Left ventricle myocardium inferior (tissue), 1 donor: ENCODE results near the gene CPA5. TPM values are rescaled to one million over a fixed set of nuclear protein-coding genes. Genes with fewer than 3 reads are reported as not detected.
A peak's percentile ranks its signal among the peaks of the same experiment; 100 is the strongest.

ENCODE experiments used
- DNase-seq: peaks from one replicate; pipeline ENCODE4 v3.0.0-alpha.2; 2020
- H3K27ac ChIP-seq: fragments of 200-600 bp; replicated peaks from 2 replicates; pipeline ENCODE4 v1.8.0; 2021
- H3K27me3 ChIP-seq: fragments of 200-600 bp; 2 replicates; pipeline ENCODE4 v1.8.0; 2021; ENCODE audit warnings: low read depth
- H3K36me3 ChIP-seq: fragments of 200-600 bp; 2 replicates; pipeline ENCODE4 v1.8.0; 2021
- H3K4me1 ChIP-seq: fragments of 200-600 bp; 2 replicates; pipeline ENCODE4 v1.8.0; 2021
- H3K4me3 ChIP-seq: fragments of 200-600 bp; 2 replicates; pipeline ENCODE4 v1.8.0; 2021; ENCODE audit warnings: mild to moderate bottlenecking, moderate library complexity
- H3K9me3 ChIP-seq: fragments of 200-600 bp; replicated peaks from 2 replicates; pipeline ENCODE4 v1.8.0; 2021
- intact Hi-C: fragments of 100-400 bp; cut with micrococcal nuclease; formaldehyde crosslinking; loops from one replicate; pipeline ENCODE4 v1.11.0; 2022
- total RNA-seq: library from RNA; stranded (reverse); fragmentation: NEBNext Ultra II Directional; extraction: Animal tissue kit (Norgen Biotek cat#: 25700); gene quantifications from one replicate; pipeline ENCODE4 v1.2.1, GENCODE V29; 2021
- TF ChIP-seq, protein P1 (sequence below): fragments of 200-600 bp; IDR thresholded peaks from 2 replicates; pipeline ENCODE4 v1.8.0; 2021; ENCODE audit warnings: antibody characterized with exemption, mild to moderate bottlenecking, borderline replicate concordance
- donor health status: DM: no; HTN: yes; CAD: no; lungs with severe emphysema.

The CPA5 gene
- total RNA-seq, 1 donor from 2014 or later = not detected

DNA sequence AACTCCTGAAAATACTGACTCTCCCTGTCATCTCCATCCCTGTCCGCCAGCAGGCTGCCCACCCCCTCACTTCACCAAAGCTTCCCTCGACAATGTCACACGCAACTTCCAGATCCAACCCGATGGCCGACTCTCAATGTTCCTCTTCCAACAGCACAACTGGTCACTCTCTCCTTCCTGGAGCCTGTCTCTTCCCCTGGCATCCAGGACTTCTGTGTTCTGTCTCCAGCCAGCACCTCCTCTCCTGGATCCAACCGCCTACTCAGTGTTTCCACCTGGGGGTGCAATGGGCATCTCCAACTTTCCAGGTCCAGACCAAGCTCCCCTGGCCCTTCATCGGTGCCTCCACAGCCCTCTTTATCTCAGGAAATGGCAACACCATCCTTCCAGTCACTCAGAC, 8.6 kb downstream of the CPA5 start:
- intact Hi-C loops = no loop called here
- peaks cover 8% of the 10 kb centered on the region for H3K27me3 ChIP-seq
- peak overlapping the region; percentile 75 for H3K27ac ChIP-seq
- no peaks in the 10 kb centered on the region for H3K9me3 ChIP-seq
- TF ChIP-seq, protein P1, sequence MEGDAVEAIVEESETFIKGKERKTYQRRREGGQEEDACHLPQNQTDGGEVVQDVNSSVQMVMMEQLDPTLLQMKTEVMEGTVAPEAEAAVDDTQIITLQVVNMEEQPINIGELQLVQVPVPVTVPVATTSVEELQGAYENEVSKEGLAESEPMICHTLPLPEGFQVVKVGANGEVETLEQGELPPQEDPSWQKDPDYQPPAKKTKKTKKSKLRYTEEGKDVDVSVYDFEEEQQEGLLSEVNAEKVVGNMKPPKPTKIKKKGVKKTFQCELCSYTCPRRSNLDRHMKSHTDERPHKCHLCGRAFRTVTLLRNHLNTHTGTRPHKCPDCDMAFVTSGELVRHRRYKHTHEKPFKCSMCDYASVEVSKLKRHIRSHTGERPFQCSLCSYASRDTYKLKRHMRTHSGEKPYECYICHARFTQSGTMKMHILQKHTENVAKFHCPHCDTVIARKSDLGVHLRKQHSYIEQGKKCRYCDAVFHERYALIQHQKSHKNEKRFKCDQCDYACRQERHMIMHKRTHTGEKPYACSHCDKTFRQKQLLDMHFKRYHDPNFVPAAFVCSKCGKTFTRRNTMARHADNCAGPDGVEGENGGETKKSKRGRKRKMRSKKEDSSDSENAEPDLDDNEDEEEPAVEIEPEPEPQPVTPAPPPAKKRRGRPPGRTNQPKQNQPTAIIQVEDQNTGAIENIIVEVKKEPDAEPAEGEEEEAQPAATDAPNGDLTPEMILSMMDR = no peak
- H3K4me3 ChIP-seq = no peak overlapping the region
- peaks cover 40% of the 10 kb centered on the region for H3K4me1 ChIP-seq
- DNase-seq = no peak
- no peaks in the 10 kb centered on the region for H3K36me3 ChIP-seq

DNA sequence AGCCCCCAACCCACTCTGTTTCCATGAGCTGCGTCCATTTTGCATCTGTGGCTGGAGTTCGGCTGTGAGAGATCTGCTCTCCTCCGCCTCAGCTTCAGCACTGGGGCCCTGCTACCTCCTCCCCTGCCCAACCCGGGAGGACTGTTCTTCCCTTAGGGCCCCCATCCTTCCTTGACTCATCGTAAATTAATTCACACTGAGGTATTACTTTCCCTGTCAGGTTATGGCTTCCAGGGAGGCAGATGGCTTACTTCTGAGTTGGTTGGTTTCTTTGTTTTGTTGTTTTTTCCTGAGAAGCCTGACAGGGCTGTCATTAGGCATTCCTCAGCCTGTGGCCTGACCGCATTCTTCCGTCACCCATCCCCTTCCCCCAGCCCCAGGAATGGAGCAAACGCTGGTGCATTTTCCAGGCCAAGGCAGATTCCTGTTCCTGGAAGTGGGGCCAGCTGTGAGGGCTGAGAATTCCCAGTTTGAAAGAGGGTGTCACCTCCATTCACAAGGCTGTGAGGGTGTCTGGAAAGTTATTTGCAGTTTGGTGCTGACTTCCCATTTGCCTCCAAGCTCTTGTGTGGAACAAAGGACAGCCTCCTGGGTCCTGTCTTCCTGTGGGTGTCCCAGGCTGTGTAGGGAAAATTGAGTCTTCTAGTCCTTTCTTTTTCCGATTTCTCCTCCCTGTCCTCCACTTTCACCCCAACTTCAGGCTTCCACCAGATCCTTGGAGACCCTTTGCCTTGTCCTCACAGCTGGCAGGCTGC, 11.7 kb downstream of the CPA5 start:
- intact Hi-C loops = no loop called here
- TF ChIP-seq, protein P1 = no peak
- Histone ChIP-seq H3K9me3 (peaks cover 25% of the 10 kb centered on the region), H3K36me3 (no peaks in the 10 kb centered on the region), H3K27me3 (peaks cover 8% of the 10 kb centered on the region), H3K4me3 (no peak overlapping the region), H3K4me1 (peaks cover 30% of the 10 kb centered on the region), H3K27ac (peak overlapping the region; percentile 73)
- peak; percentile 31 for DNase-seq

DNA sequence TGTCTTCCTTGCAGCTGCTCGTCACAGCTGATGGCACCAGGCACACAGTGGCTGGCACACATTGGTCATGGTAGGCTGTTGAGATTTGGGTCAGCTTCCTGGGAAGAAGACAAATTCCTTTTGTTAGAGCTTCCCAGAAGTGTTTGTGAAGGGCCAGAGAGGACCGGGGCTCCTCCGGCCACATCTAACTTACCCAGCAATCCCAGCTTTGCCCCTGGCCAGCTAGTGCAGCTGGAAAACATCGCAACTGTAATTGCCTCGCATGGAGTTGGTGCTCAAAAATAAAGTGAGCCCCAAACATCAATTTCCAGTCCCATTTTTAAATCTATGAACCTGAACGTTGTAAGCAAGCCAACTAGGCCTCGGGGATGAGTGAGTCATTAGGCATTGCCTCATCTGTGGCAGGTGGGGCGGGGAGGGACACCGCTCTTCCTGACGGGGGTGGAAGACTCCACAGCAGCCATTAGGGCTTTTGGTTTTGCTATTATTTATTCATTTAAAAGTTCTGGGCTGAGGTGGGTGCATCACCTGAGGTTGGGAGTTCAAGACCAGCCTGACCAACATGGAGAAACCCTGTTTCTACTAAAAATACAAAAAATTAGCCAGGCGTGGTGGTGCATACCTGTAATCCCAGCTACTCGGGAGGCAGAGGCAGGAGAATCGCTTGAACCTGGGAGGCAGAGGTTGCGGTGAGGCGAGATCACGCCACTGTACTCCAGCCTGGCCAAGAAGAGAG, 12.4 kb downstream of the CPA5 start:
- Histone ChIP-seq H3K4me3 (no peak overlapping the region), H3K27me3 (peaks cover 5% of the 10 kb centered on the region), H3K4me1 (peaks cover 22% of the 10 kb centered on the region), H3K36me3 (no peaks in the 10 kb centered on the region), H3K9me3 (peaks cover 25% of the 10 kb centered on the region), H3K27ac (peak overlapping the region; percentile 73)
- TF ChIP-seq, protein P1 = no peak
- intact Hi-C loops = no loop called here
- DNase-seq = peak; percentile 30

DNA sequence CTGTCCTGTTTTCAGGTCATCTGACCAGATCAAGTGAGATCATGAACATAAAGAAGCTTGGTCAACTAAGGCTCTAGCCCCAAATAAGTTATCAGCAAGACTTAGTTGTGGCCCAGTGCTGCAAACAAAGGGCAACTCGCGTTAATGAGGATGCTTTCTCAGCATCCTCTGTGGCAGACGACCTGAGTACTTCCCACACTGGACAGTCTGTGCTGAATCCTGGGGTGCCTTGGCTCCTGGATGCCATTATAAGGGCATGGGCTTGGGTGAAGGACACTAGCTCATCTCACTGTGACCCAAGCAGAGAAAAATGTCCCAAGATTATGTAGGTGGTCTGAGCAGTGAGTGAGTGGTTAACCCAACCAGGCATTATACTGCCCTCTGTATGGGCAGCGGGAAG, 13.9 kb downstream of the CPA5 start:
- Histone ChIP-seq H3K36me3 (no peaks in the 10 kb centered on the region), H3K4me1 (peaks cover 16% of the 10 kb centered on the region), H3K27me3 (no peaks in the 10 kb centered on the region), H3K4me3 (no peak overlapping the region), H3K27ac (no peak overlapping the region), H3K9me3 (peaks cover 25% of the 10 kb centered on the region)
- intact Hi-C loops = no loop called here
- TF ChIP-seq, protein P1 = no peak
- no peak for DNase-seq

DNA sequence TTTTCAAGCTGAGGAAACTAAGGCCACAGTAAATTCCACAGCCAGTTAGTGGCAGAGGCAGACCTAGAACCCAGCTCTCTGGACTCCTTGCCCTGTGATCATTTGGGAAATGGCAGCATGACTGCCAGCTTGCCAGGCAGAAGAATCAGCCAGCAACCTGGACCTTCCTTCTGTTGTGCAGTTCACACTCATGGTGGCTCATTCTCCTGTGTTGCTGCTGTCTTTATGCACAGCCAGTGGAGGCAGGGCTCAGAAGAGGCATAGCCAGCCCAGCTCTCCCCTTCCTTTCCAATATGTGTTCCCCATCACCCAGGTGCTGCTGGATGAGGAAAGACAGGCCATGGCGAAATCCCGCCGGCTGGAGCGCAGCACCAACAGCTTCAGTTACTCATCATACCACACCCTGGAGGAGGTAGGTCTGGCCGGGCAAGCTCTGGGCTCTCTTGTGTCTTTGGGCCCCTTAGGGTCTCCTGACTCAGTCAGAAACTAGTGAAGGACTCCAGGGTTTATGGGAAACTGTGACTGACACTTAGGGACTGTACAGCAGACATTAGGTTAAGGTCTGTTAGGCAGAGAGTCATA, 14.8 kb downstream of the CPA5 start:
- intact Hi-C loops = no loop called here
- peaks cover 16% of the 10 kb centered on the region for H3K4me1 ChIP-seq

More for the DNA sequence above, 14.8 kb downstream of the CPA5 start:
- H3K4me3 ChIP-seq = no peak overlapping the region
- H3K27me3 ChIP-seq = no peaks in the 10 kb centered on the region
- peaks cover 25% of the 10 kb centered on the region for H3K9me3 ChIP-seq
- TF ChIP-seq, protein P1 = no peak
- DNase-seq = no peak
- no peaks in the 10 kb centered on the region for H3K36me3 ChIP-seq
- no peak overlapping the region for H3K27ac ChIP-seq
